GM18951 (cell line): ENCODE data around the gene SLC47A1.

Experiments used
- POLR2A ChIP-seq: IDR thresholded peaks from 4 replicates; pipeline ENCODE4 v1.6.1; 2011; ENCODE audit warnings: mild to moderate bottlenecking; ENCODE audit not compliant: insufficient read length, insufficient read depth; ENCODE audit errors: extremely low read depth
- in situ Hi-C: fragments of 300-500 bp; cut with MboI; formaldehyde crosslinking; loops from one replicate; pipeline ENCODE4 v1.12.0; 2022; ENCODE audit warnings: low sequenced_read_pairs, mixed read lengths, inconsistent platforms; ENCODE audit not compliant: unreplicated experiment

Gene SLC47A1

DNA sequence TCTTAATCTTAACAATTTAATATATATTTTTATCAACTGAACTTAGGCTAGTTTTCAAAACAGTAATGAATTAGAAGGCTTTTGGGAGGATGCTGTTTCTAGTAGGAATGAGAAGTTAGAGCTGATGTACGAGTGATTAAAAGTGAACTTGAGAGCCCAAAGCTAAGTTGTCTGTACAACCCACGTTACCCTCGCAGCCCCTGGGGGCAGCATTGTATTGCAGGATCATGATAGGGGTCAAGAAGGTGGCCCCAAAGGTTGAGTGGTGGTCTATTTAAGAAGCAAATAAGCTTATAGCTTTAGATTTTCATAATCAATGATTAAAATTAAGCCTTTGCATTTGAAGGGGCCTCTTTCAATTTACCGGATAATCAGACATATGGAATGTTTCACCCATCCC is 81.2 kb downstream of the SLC47A1 start:
- TF ChIP-seq POLR2A, result no peak
- in situ Hi-C loops, result no loop called here

DNA sequence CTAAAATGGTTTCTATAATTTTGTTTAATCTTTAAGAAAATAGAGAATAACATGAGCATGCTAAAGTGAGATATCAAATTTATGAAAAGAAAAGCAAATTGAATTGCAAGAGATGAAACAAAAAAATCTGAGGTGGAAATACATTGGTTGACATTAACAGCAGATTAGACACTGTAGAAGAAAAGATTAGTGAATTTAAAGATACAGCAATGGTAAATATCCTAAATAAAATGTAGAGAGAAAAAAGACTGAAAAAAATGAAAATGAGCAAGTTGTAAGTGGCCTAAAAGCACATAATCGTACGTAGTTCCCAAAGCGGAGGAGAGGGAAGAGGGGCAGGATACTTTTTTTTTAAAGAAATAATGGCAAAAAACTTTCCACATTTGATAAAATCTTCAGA is 84.4 kb downstream of the SLC47A1 start:
- TF ChIP-seq POLR2A, result no peak
- in situ Hi-C loops, result no loop called here

DNA sequence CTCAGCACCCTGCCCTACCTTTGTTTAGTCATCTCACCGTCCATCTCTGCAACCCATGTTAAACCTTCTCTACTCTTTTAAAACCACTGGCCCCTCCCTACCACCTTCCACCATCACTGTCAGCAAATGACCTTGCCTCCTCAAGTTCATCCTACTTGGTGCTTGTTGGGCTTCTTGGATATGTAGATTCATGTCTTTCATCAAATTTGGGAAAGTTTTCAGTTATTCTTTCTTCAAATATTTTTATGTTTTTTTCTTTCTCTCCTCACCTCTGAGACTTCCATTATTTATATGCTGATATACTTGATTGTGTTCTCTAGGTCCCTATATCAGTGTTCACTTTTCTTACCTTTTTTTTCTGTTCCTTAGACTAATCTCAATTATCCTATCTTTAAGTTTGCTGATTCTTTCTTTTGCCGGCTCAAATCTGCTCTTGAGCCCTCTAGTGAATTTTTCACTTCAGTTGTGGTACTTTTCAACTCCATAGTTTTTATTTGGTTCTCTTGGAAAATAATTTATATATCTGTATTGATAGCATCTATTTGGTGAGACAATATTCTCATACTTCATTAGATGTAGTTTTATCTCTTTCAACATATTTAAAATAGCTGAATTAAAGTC is 86.2 kb downstream of the SLC47A1 start:
- no peak for TF ChIP-seq POLR2A
- in situ Hi-C loops, result no loop called here

DNA sequence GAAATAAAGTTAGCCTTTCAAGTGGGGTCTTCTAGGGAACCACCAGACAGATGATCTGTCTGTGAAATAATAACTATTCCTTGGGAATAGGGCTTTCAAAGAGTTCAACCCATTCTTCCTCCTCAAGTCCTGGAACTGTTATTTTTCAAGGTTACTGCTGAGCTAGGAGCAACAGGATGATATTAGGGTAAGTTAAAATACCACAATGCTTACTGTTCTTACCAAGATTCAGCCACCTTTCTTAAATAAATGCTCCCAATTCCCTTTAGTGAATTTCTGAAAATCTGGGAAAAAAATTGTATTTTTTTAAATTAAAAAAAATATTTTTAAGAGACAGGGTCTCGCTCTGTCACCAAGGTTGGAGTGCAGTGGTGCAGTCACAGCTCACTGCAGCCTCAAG is 88.0 kb downstream of the SLC47A1 start:
- no peak for TF ChIP-seq POLR2A
- in situ Hi-C loops, result no loop called here

DNA sequence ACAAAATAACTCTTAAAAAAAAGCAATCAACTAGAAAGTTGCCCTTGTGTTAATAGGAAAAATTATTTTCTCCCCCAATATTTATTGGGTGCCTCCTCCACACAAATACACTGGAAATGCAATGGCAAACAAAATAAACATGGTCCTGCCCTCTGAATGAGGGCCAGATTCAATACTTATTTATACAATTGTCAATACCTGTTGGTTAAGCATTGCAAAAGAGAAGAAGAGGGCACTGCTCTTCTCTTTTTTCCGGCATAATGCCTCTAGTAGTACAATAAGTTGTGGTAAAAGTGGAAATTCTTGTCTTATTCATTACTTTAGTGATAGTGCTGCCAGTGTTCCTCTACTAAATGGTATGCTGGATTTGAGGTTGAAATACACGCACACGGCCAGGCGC is 92.4 kb downstream of the SLC47A1 start:
- in situ Hi-C loops, result no loop called here

More for the DNA sequence above, 92.4 kb downstream of the SLC47A1 start:
- no peak for TF ChIP-seq POLR2A
